ENCODE data around the gene TEX9.

- TF ChIP-seq CTCF (optimal IDR thresholded peaks at IDR 0.05 in 1 of 3, IDR thresholded peaks at IDR 0.05 in 1 of 3, conservative IDR thresholded peaks at IDR 0.05 in 1 of 3; ENCODE audit: extremely low read depth in 1 of 3, insufficient read depth in 2 of 3, low read length in 3 of 3) (no peak), EZH2 (IDR thresholded peaks at IDR 0.05; ENCODE audit: low read length) (no peak)
Measured at GRCh38 chr15:56475351-56475750, 110.1 kb downstream of the TEX9 start.
